ENCODE data around the gene MOB1A. TPM values are rescaled to one million over a fixed set of nuclear protein-coding genes. Genes with fewer than 3 reads are reported as not detected.

Gene MOB1A
- total and polyA plus RNA-seq, 10 of the 15 experiments (the other 5 are each of a cell fraction or from before 2014, with no cell fraction given) = 41.2 to 232 (median 172) TPM

- TF ChIP-seq EED (IDR thresholded peaks at IDR 0.05; ENCODE audit: low read depth) (peak; percentile 86), TCF7 (IDR thresholded peaks at IDR 0.05; ENCODE audit: borderline replicate concordance) (no peak; the same call in 1 of the 2 replicates), MAX (IDR thresholded peaks at IDR 0.05; ENCODE audit: low read depth, low read length) (no peak), ESRRA (IDR thresholded peaks at IDR 0.05; ENCODE audit: low read length) (no peak), ZBTB40 (IDR thresholded peaks at IDR 0.05; ENCODE audit: borderline replicate concordance) (no peak), NFYA (IDR thresholded peaks at IDR 0.05; ENCODE audit: borderline replicate concordance, low read depth, low read length) (no peak), RUNX3 (IDR thresholded peaks at IDR 0.05; ENCODE audit: low read length) (peak; percentile 92), IRF5 (IDR thresholded peaks at IDR 0.05; ENCODE audit: borderline replicate concordance) (no peak), SIX5 (IDR thresholded peaks at IDR 0.05; ENCODE audit: low read depth, low read length, severe bottlenecking) (no peak), IKZF1 (conservative IDR thresholded peaks at IDR 0.05) (peak; percentile 60; the same call in 1 of the 2 replicates), FOXK2 (IDR thresholded peaks at IDR 0.05) (no peak), BCL3 (IDR thresholded peaks at IDR 0.05; ENCODE audit: borderline replicate concordance, insufficient read depth, low read depth, low read length, poor library complexity, severe bottlenecking) (no peak), HDGF (IDR thresholded peaks at IDR 0.05) (no peak), JUND (IDR thresholded peaks at IDR 0.05; ENCODE audit: low read depth, low read length) (no peak), MTA3 (IDR thresholded peaks at IDR 0.05; ENCODE audit: borderline replicate concordance, low read length) (no peak), ZBTB4 (CRISPR knock-in tag; IDR thresholded peaks at IDR 0.05) (no peak), LARP7 (IDR thresholded peaks at IDR 0.05) (no peak), NFIC (IDR thresholded peaks at IDR 0.05; ENCODE audit: low read depth, low read length) (peak; percentile 82), MXI1 (IDR thresholded peaks at IDR 0.05; ENCODE audit: low read depth, low read length) (0 out of 2 replicates have a peak, but pooled peaks have one; percentile 56), JUNB (IDR thresholded peaks at IDR 0.05) (peak; percentile 34; the same call in 1 of the 2 replicates), ETV6 (conservative IDR thresholded peaks at IDR 0.05 in 1 of 2, IDR thresholded peaks at IDR 0.05 in 1 of 2; ENCODE audit: borderline replicate concordance in 1 of 2, low read depth in 1 of 2) (peak in 1 of 2 experiments; percentile 80; a peak in 2 of 4 replicates), CHD4 (IDR thresholded peaks at IDR 0.05) (no peak)
These were observed 7.4 kb upstream of the MOB1A start (continued) for GRCh38 chr2:74186038-74186437.

Measured in GM12878 (cell line).